Measurements from ENCODE around the gene SAMD13.

SAMD13 gene

DNA sequence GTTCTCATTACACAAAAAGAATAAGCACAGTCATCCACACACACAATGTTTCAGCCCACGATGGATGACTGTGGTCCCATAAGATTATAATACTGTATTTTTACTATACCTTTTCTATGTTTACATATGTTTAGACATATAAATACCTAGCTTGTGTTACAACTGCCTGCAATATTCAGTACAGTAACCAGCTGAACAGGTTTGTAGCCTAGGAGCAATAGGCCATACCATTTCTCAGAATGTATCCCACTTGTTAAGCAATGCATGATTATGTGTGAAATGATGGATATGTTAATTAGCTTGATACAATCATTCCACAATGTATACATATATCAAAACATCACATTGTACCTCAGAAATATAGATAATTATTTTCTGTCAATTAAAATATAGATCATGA is 33.2 kb upstream of the SAMD13 start:
- no peaks in the 10 kb centered on the region for H3K9me2 ChIP-seq (replicated peaks; ENCODE audit: control insufficient read depth, low read length)
- no peaks in the 10 kb centered on the region for H3K27me3 ChIP-seq (ENCODE audit: control insufficient read depth, low read length)
- no peaks in the 10 kb centered on the region for H3K79me2 ChIP-seq (ENCODE audit: control insufficient read depth, low read length)
- no peak for TF ChIP-seq EZH2phosphoT487 (IDR thresholded peaks at IDR 0.05; ENCODE audit: borderline replicate concordance, low read length)
- TF ChIP-seq, protein P1, sequence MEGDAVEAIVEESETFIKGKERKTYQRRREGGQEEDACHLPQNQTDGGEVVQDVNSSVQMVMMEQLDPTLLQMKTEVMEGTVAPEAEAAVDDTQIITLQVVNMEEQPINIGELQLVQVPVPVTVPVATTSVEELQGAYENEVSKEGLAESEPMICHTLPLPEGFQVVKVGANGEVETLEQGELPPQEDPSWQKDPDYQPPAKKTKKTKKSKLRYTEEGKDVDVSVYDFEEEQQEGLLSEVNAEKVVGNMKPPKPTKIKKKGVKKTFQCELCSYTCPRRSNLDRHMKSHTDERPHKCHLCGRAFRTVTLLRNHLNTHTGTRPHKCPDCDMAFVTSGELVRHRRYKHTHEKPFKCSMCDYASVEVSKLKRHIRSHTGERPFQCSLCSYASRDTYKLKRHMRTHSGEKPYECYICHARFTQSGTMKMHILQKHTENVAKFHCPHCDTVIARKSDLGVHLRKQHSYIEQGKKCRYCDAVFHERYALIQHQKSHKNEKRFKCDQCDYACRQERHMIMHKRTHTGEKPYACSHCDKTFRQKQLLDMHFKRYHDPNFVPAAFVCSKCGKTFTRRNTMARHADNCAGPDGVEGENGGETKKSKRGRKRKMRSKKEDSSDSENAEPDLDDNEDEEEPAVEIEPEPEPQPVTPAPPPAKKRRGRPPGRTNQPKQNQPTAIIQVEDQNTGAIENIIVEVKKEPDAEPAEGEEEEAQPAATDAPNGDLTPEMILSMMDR (IDR thresholded peaks at IDR 0.05; ENCODE audit: low read depth, low read length, poor library complexity, severe bottlenecking) = no peak
- H3K36me3 ChIP-seq (ENCODE audit: control insufficient read depth, low read length) = no peaks in the 10 kb centered on the region
- peaks cover 14% of the 10 kb centered on the region for H3F3A ChIP-seq (ENCODE audit: control insufficient read depth, insufficient read depth)
- H4K20me1 ChIP-seq (ENCODE audit: control insufficient read depth, insufficient read depth, low read depth, low read length) = no peaks in the 10 kb centered on the region
- H3K4me1 ChIP-seq (ENCODE audit: control insufficient read depth, low read length) = peaks cover 30% of the 10 kb centered on the region
- no peak overlapping the region for H3K4me3 ChIP-seq (ENCODE audit: low read length)
- no peak overlapping the region for H3K27ac ChIP-seq (ENCODE audit: low read depth, low read length)
- H3K4me2 ChIP-seq (ENCODE audit: low read length) = no peak overlapping the region
- no peaks in the 10 kb centered on the region for H3K9me3 ChIP-seq (ENCODE audit: control insufficient read depth, insufficient read depth, low read length)

DNA sequence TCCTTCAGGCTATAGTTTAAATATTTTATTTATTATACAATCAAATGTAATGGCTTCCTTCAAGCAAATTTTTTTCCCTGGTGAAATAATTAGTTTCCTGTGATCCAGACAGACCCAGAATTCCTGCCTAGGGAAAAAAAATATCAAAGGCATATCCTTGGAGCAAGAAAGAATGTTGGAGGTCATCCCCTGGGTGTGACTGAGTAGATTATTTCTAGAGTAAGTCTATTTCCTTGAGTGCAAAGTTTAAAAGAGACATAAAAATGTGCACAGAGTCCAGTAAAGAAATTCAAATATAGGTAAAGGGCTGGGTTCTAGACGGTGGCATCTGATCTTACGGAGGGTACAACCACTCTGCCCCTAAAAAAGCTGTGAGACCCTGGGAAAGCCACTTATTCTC is 32.2 kb upstream of the SAMD13 start:
- Histone ChIP-seq H3K27ac (ENCODE audit: low read depth, low read length) (no peak overlapping the region), H3K4me1 (ENCODE audit: control insufficient read depth, low read length) (peaks cover 33% of the 10 kb centered on the region), H3K36me3 (ENCODE audit: control insufficient read depth, low read length) (no peaks in the 10 kb centered on the region), H3K79me2 (ENCODE audit: control insufficient read depth, low read length) (no peaks in the 10 kb centered on the region), H4K20me1 (ENCODE audit: control insufficient read depth, insufficient read depth, low read depth, low read length) (no peaks in the 10 kb centered on the region), H3K4me2 (ENCODE audit: low read length) (no peak overlapping the region), H3K27me3 (ENCODE audit: control insufficient read depth, low read length) (no peaks in the 10 kb centered on the region), H3K9me3 (ENCODE audit: control insufficient read depth, insufficient read depth, low read length) (no peaks in the 10 kb centered on the region), H3K9me2 (replicated peaks; ENCODE audit: control insufficient read depth, low read length) (no peaks in the 10 kb centered on the region), H3F3A (ENCODE audit: control insufficient read depth, insufficient read depth) (peaks cover 14% of the 10 kb centered on the region), H3K4me3 (ENCODE audit: low read length) (no peak overlapping the region)
- TF ChIP-seq, protein P1 (IDR thresholded peaks at IDR 0.05; ENCODE audit: low read depth, low read length, poor library complexity, severe bottlenecking) = no peak
- no peak for TF ChIP-seq EZH2phosphoT487 (IDR thresholded peaks at IDR 0.05; ENCODE audit: borderline replicate concordance, low read length)

DNA sequence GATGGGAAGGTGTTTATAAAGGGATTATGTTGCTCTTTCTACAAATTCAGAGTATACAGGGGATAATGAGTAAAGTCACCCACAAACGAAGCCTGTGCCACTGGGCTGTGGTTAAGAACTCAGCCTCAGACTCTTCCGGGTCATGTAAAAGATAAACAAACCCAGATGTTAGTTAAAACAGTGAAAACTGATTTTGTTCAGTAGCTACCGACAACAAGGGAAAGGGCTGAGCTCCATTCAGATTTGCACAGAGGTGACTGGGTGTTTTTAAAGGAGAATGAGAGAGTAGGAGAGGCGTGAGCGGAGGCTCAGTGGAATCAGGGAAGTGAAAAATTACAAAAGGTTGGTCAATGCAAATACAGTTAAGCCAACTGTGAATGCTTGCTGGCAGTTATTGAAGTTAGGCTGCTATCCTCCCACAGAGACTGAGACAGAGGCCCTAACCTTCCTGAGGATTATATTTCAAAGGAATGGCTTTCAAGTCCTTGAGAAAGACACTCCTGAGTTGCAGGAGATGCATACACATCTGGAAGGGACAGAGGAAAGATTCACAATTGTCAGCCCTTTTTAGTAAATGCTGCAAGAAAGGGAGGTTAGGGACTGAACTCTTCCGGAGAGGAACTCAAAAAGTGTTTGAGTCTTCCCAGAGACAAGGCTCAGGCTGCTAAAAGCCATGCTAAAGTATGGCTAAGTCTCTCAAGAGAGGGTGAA is 29.9 kb upstream of the SAMD13 start:
- no peaks in the 10 kb centered on the region for H3K27me3 ChIP-seq (ENCODE audit: control insufficient read depth, low read length)
- peaks cover 14% of the 10 kb centered on the region for H3F3A ChIP-seq (ENCODE audit: control insufficient read depth, insufficient read depth)
- no peaks in the 10 kb centered on the region for H3K79me2 ChIP-seq (ENCODE audit: control insufficient read depth, low read length)
- TF ChIP-seq, protein P1 (IDR thresholded peaks at IDR 0.05; ENCODE audit: low read depth, low read length, poor library complexity, severe bottlenecking) = no peak
- TF ChIP-seq EZH2phosphoT487 (IDR thresholded peaks at IDR 0.05; ENCODE audit: borderline replicate concordance, low read length) = no peak
- no peaks in the 10 kb centered on the region for H3K36me3 ChIP-seq (ENCODE audit: control insufficient read depth, low read length)
- peak overlapping the region; percentile 89 for H3K4me2 ChIP-seq (ENCODE audit: low read length)
- peak overlapping the region; percentile 98 for H3K27ac ChIP-seq (ENCODE audit: low read depth, low read length)
- peak overlapping the region; percentile 61 for H3K4me3 ChIP-seq (ENCODE audit: low read length)
- H3K9me3 ChIP-seq (ENCODE audit: control insufficient read depth, insufficient read depth, low read length) = no peaks in the 10 kb centered on the region
- peaks cover 33% of the 10 kb centered on the region for H3K4me1 ChIP-seq (ENCODE audit: control insufficient read depth, low read length)
- no peaks in the 10 kb centered on the region for H4K20me1 ChIP-seq (ENCODE audit: control insufficient read depth, insufficient read depth, low read depth, low read length)
- no peaks in the 10 kb centered on the region for H3K9me2 ChIP-seq (replicated peaks; ENCODE audit: control insufficient read depth, low read length)
